Hepatocyte (in vitro differentiated cells): ENCODE measurements around the gene ZNF862. TPM values are rescaled to one million over a fixed set of nuclear protein-coding genes. Genes with fewer than 3 reads are reported as not detected.
"Not testable (repeated sequence)": the region's sequence is repeated elsewhere in the genome, so short reads cannot be mapped to it uniquely, and the experiment has no call there.

Source experiments
- DNase-seq: peaks from one replicate; pipeline ENCODE4 v3.0.0-alpha.2; 2016; ENCODE audit warnings: low spot score
- H2AFZ ChIP-seq: fragments of 200-600 bp; sonication (generic); 2 replicates; pipeline ENCODE4 v1.6.0; 2016; ENCODE audit warnings: antibody characterized with exemption, mild to moderate bottlenecking
- H3K27ac ChIP-seq: fragments of 200-600 bp; sonication (generic); 2 replicates; pipeline ENCODE4 v1.5.1; 2016; ENCODE audit warnings: mild to moderate bottlenecking
- H3K27me3 ChIP-seq: fragments of 200-600 bp; sonication (generic); 2 replicates; pipeline ENCODE4 v1.6.1; 2016
- H3K36me3 ChIP-seq: fragments of 200-600 bp; sonication (generic); replicated peaks from 2 replicates; pipeline ENCODE4 v1.5.1; 2016; ENCODE audit warnings: low read depth; ENCODE audit not compliant: insufficient read depth
- H3K4me1 ChIP-seq: fragments of 200-600 bp; sonication (generic); 2 replicates; pipeline ENCODE4 v1.5.1; 2016; ENCODE audit warnings: mild to moderate bottlenecking, moderate library complexity; ENCODE audit not compliant: insufficient read depth
- H3K4me2 ChIP-seq: fragments of 200-600 bp; sonication (generic); 2 replicates; pipeline ENCODE4 v1.6.0; 2016
- H3K4me3 ChIP-seq: fragments of 200-600 bp; sonication (generic); 2 replicates; pipeline ENCODE4 v1.5.1; 2016; ENCODE audit warnings: mild to moderate bottlenecking
- H3K79me2 ChIP-seq: fragments of 200-600 bp; sonication (generic); 2 replicates; pipeline ENCODE4 v1.6.0; 2017; ENCODE audit warnings: mild to moderate bottlenecking
- H3K9me2 ChIP-seq: fragments of 200-600 bp; sonication (generic); replicated peaks from 2 replicates; pipeline ENCODE4 v1.6.0; 2017; ENCODE audit warnings: mild to moderate bottlenecking; ENCODE audit not compliant: insufficient read depth
- H3K9me3 ChIP-seq: fragments of 200-600 bp; sonication (generic); 2 replicates; pipeline ENCODE4 v1.5.1; 2016; ENCODE audit warnings: low read depth, mild to moderate bottlenecking
- H4K20me1 ChIP-seq: fragments of 200-600 bp; sonication (generic); 2 replicates; pipeline ENCODE4 v1.6.0; 2016; ENCODE audit warnings: mild to moderate bottlenecking; ENCODE audit not compliant: insufficient read depth, poor library complexity, severe bottlenecking
- CTCF ChIP-seq: fragments of 200-600 bp; sonication (generic); IDR thresholded peaks from 2 replicates; pipeline ENCODE4 v1.5.1; 2016; ENCODE audit warnings: antibody characterized with exemption, mild to moderate bottlenecking; ENCODE audit not compliant: poor library complexity
- EZH2 ChIP-seq: fragments of 200-600 bp; sonication (generic); IDR thresholded peaks from 2 replicates; pipeline ENCODE4 v1.6.1; 2016; ENCODE audit warnings: antibody characterized with exemption, mild to moderate bottlenecking, borderline replicate concordance
- EZH2phosphoT487 ChIP-seq: fragments of 200-600 bp; sonication (generic); IDR thresholded peaks from one replicate; pipeline ENCODE4 v1.6.1; 2018; ENCODE audit warnings: antibody characterized with exemption, mild to moderate bottlenecking, low read depth, moderate library complexity; ENCODE audit not compliant: unreplicated experiment, severe bottlenecking
- WGBS: methylation state at CpG from one replicate; pipeline ENCODE4 v1.1.6; 2016; ENCODE audit warnings: low lambda C conversion rate; ENCODE audit errors: missing lambda C conversion rate; 5-methylcytosine and 5-hydroxymethylcytosine counted together
- polyA plus RNA-seq: library from polyadenylated mRNA; unstranded; fragments of >200 nt; fragmentation: Nextera tagmentation; extraction: Ambion mirVana; gene quantifications from 2 replicates; pipeline ENCODE4 v1.2.1, GENCODE V29; 2016
- total RNA-seq: library from RNA; depleted of rRNA; stranded (reverse); fragments of >200 nt; gene quantifications from 2 replicates; pipeline ENCODE4 v1.2.3, GENCODE V29; 2014

Gene ZNF862
- total and polyA plus RNA-seq, 2 experiments from 2014 or later = 3.5 to 9.2 TPM

- Histone ChIP-seq H3K36me3 (no peaks in the 10 kb centered on the region), H3K4me1 (no peaks in the 10 kb centered on the region), H3K27me3 (no peaks in the 10 kb centered on the region), H3K4me3 (no peak overlapping the region), H4K20me1 (no peaks in the 10 kb centered on the region), H3K9me3 (no peaks in the 10 kb centered on the region), H3K9me2 (no peaks in the 10 kb centered on the region), H3K27ac (no peak overlapping the region), H3K79me2 (no peaks in the 10 kb centered on the region), H2AFZ (no peak overlapping the region), H3K4me2 (no peak overlapping the region)
- DNase-seq = no peak
- TF ChIP-seq EZH2phosphoT487 (no peak), CTCF (no peak), EZH2 (no peak)
- 86% methylated on average over 12 of the region's 12 CpGs for WGBS
Observed at GRCh38 chr7:149826344-149827088, 11.7 kb upstream of the ZNF862 start.

- no peaks in the 10 kb centered on the region for H3K36me3 ChIP-seq
- H3K4me3 ChIP-seq = no peak overlapping the region
- H3K4me2 ChIP-seq = no peak overlapping the region
- H2AFZ ChIP-seq = no peak overlapping the region
- H3K9me2 ChIP-seq = no peaks in the 10 kb centered on the region
- H3K9me3 ChIP-seq = no peaks in the 10 kb centered on the region
- H3K4me1 ChIP-seq = no peaks in the 10 kb centered on the region
- TF ChIP-seq CTCF = no peak
- no peak for TF ChIP-seq EZH2
- TF ChIP-seq EZH2phosphoT487 = no peak
- no peak for DNase-seq
- no peaks in the 10 kb centered on the region for H4K20me1 ChIP-seq
- no peaks in the 10 kb centered on the region for H3K27me3 ChIP-seq
- no peaks in the 10 kb centered on the region for H3K79me2 ChIP-seq
- WGBS = 88% methylated on average over 23 of the region's 23 CpGs
- H3K27ac ChIP-seq = no peak overlapping the region
Observed at GRCh38 chr7:149827089-149827981, 10.8 kb upstream of the ZNF862 start.

GRCh38 chr7:149828357-149829309 lies 9.5 kb upstream of the ZNF862 start:
- WGBS = 91% methylated on average over 16 of the region's 19 CpGs
- H3K9me3 ChIP-seq = no peaks in the 10 kb centered on the region
- no peak overlapping the region for H3K4me2 ChIP-seq
- no peaks in the 10 kb centered on the region for H3K79me2 ChIP-seq
- TF ChIP-seq CTCF = no peak
- no peak for TF ChIP-seq EZH2
- TF ChIP-seq EZH2phosphoT487 = no peak
- H4K20me1 ChIP-seq = no peaks in the 10 kb centered on the region
- H3K9me2 ChIP-seq = no peaks in the 10 kb centered on the region
- H3K27ac ChIP-seq = no peak overlapping the region
- H2AFZ ChIP-seq = no peak overlapping the region
- H3K4me3 ChIP-seq = no peak overlapping the region
- no peaks in the 10 kb centered on the region for H3K27me3 ChIP-seq
- DNase-seq = no peak
- H3K4me1 ChIP-seq = no peaks in the 10 kb centered on the region
- no peaks in the 10 kb centered on the region for H3K36me3 ChIP-seq

- not testable (repeated sequence) for H3K27me3 ChIP-seq, H3K4me3 ChIP-seq, H2AFZ ChIP-seq, H3K9me3 ChIP-seq, H3K4me2 ChIP-seq, H3K4me1 ChIP-seq, H3K27ac ChIP-seq, H4K20me1 ChIP-seq, H3K36me3 ChIP-seq, DNase-seq, H3K79me2 ChIP-seq, H3K9me2 ChIP-seq
- no CpG with 5 or more reads among the region's 1 CpG for WGBS
Observed at GRCh38 chr7:149830527-149830926, 7.6 kb upstream of the ZNF862 start.
